ENCODE data around the gene NOS1AP.

The NOS1AP gene

GRCh38 chr1:162367073-162367472 is 297.6 kb downstream of the NOS1AP start:
- no peaks in the 10 kb centered on the region for H4K20me1 ChIP-seq (ENCODE audit: control insufficient read depth, insufficient read depth, low read depth, low read length)
- H3K9me2 ChIP-seq (replicated peaks; ENCODE audit: control insufficient read depth, low read length) = no peaks in the 10 kb centered on the region
- no peaks in the 10 kb centered on the region for H3K4me1 ChIP-seq (ENCODE audit: control insufficient read depth, low read length)
- no peak overlapping the region for H3K4me3 ChIP-seq (ENCODE audit: low read length)
- no peaks in the 10 kb centered on the region for H3K36me3 ChIP-seq (ENCODE audit: control insufficient read depth, low read length)
- no peak for TF ChIP-seq CTCF (IDR thresholded peaks at IDR 0.05; ENCODE audit: low read depth, low read length, poor library complexity, severe bottlenecking)
- H3K27me3 ChIP-seq (ENCODE audit: control insufficient read depth, low read length) = peaks cover 8% of the 10 kb centered on the region
- H3K9me3 ChIP-seq (ENCODE audit: control insufficient read depth, insufficient read depth, low read length) = no peaks in the 10 kb centered on the region
- H3K4me2 ChIP-seq (ENCODE audit: low read length) = no peak overlapping the region
- no peaks in the 10 kb centered on the region for H3K79me2 ChIP-seq (ENCODE audit: control insufficient read depth, low read length)
- no peaks in the 10 kb centered on the region for H3F3A ChIP-seq (ENCODE audit: control insufficient read depth, insufficient read depth)
- H3K27ac ChIP-seq (ENCODE audit: low read depth, low read length) = no peak overlapping the region

- H3K4me2 ChIP-seq (ENCODE audit: low read length) = no peak overlapping the region
- no peak overlapping the region for H3K27ac ChIP-seq (ENCODE audit: low read depth, low read length)
- no peaks in the 10 kb centered on the region for H4K20me1 ChIP-seq (ENCODE audit: control insufficient read depth, insufficient read depth, low read depth, low read length)
- no peaks in the 10 kb centered on the region for H3K9me2 ChIP-seq (replicated peaks; ENCODE audit: control insufficient read depth, low read length)
- no peaks in the 10 kb centered on the region for H3K79me2 ChIP-seq (ENCODE audit: control insufficient read depth, low read length)
- no peaks in the 10 kb centered on the region for H3K36me3 ChIP-seq (ENCODE audit: control insufficient read depth, low read length)
- H3K4me1 ChIP-seq (ENCODE audit: control insufficient read depth, low read length) = no peaks in the 10 kb centered on the region
- peaks cover 6% of the 10 kb centered on the region for H3K27me3 ChIP-seq (ENCODE audit: control insufficient read depth, low read length)
- no peak overlapping the region for H3K4me3 ChIP-seq (ENCODE audit: low read length)
- H3F3A ChIP-seq (ENCODE audit: control insufficient read depth, insufficient read depth) = no peaks in the 10 kb centered on the region
- TF ChIP-seq EZH2phosphoT487 (IDR thresholded peaks at IDR 0.05; ENCODE audit: borderline replicate concordance, low read length) (no peak), CTCF (IDR thresholded peaks at IDR 0.05; ENCODE audit: low read depth, low read length, poor library complexity, severe bottlenecking) (no peak)
- no peaks in the 10 kb centered on the region for H3K9me3 ChIP-seq (ENCODE audit: control insufficient read depth, insufficient read depth, low read length)
These were observed 298.3 kb downstream of the NOS1AP start for GRCh38 chr1:162367772-162368171.

- Histone ChIP-seq H3K79me2 (ENCODE audit: control insufficient read depth, low read length) (no peaks in the 10 kb centered on the region), H3K27me3 (ENCODE audit: control insufficient read depth, low read length) (0 out of 2 replicates have a peak, but pooled peaks cover 3% of the 10 kb centered on the region), H3K9me3 (ENCODE audit: control insufficient read depth, insufficient read depth, low read length) (no peaks in the 10 kb centered on the region), H3F3A (ENCODE audit: control insufficient read depth, insufficient read depth) (no peaks in the 10 kb centered on the region), H4K20me1 (ENCODE audit: control insufficient read depth, insufficient read depth, low read depth, low read length) (no peaks in the 10 kb centered on the region), H3K4me1 (ENCODE audit: control insufficient read depth, low read length) (no peaks in the 10 kb centered on the region), H3K4me2 (ENCODE audit: low read length) (no peak overlapping the region), H3K9me2 (replicated peaks; ENCODE audit: control insufficient read depth, low read length) (no peaks in the 10 kb centered on the region), H3K4me3 (ENCODE audit: low read length) (no peak overlapping the region), H3K27ac (ENCODE audit: low read depth, low read length) (no peak overlapping the region), H3K36me3 (ENCODE audit: control insufficient read depth, low read length) (no peaks in the 10 kb centered on the region)
- no peak for TF ChIP-seq CTCF (IDR thresholded peaks at IDR 0.05; ENCODE audit: low read depth, low read length, poor library complexity, severe bottlenecking)
- no peak for TF ChIP-seq EZH2phosphoT487 (IDR thresholded peaks at IDR 0.05; ENCODE audit: borderline replicate concordance, low read length)
These were observed 299.0 kb downstream of the NOS1AP start for GRCh38 chr1:162368451-162368850.

- no peaks in the 10 kb centered on the region for H3K4me1 ChIP-seq (ENCODE audit: control insufficient read depth, low read length)
- no peaks in the 10 kb centered on the region for H3F3A ChIP-seq (ENCODE audit: control insufficient read depth, insufficient read depth)
These were observed 300.1 kb downstream of the NOS1AP start for GRCh38 chr1:162369571-162369970.

More at GRCh38 chr1:162369571-162369970, 300.1 kb downstream of the NOS1AP start:
- Histone ChIP-seq H3K9me2 (replicated peaks; ENCODE audit: control insufficient read depth, low read length) (no peaks in the 10 kb centered on the region), H3K27me3 (ENCODE audit: control insufficient read depth, low read length) (no peaks in the 10 kb centered on the region), H4K20me1 (ENCODE audit: control insufficient read depth, insufficient read depth, low read depth, low read length) (no peaks in the 10 kb centered on the region), H3K36me3 (ENCODE audit: control insufficient read depth, low read length) (no peaks in the 10 kb centered on the region), H3K79me2 (ENCODE audit: control insufficient read depth, low read length) (no peaks in the 10 kb centered on the region), H3K27ac (ENCODE audit: low read depth, low read length) (no peak overlapping the region), H3K4me2 (ENCODE audit: low read length) (no peak overlapping the region), H3K9me3 (ENCODE audit: control insufficient read depth, insufficient read depth, low read length) (no peaks in the 10 kb centered on the region), H3K4me3 (ENCODE audit: low read length) (no peak overlapping the region)
- TF ChIP-seq EZH2phosphoT487 (IDR thresholded peaks at IDR 0.05; ENCODE audit: borderline replicate concordance, low read length) = no peak
- no peak for TF ChIP-seq CTCF (IDR thresholded peaks at IDR 0.05; ENCODE audit: low read depth, low read length, poor library complexity, severe bottlenecking)

All from DOHH2 (cell line).